MM.1S (cell line): ENCODE measurements around the gene PTP4A2.
"Not testable (repeated sequence)": the region's sequence is repeated elsewhere in the genome, so short reads cannot be mapped to it uniquely, and the experiment has no call there.

Experiments used
- EZH2 ChIP-seq: fragments of 300-600 bp; sonication (generic); optimal IDR thresholded peaks from 2 replicates; pipeline ENCODE3; 2017; ENCODE audit warnings: low read depth, mild to moderate bottlenecking, antibody characterized with exemption, low read length, mixed read lengths
- EZH2phosphoT487 ChIP-seq: fragments of 300-600 bp; sonication (generic); IDR thresholded peaks from 2 replicates; pipeline ENCODE4 v1.6.1; 2018; ENCODE audit warnings: antibody characterized with exemption, low read length
- TF ChIP-seq, protein P1 (sequence below): fragments of 300-600 bp; sonication (generic); IDR thresholded peaks from 2 replicates; pipeline ENCODE4 v1.5.1; 2016; ENCODE audit warnings: antibody characterized with exemption, low read length, mixed read lengths

GRCh38 chr1:31945677-31946076 is 7.5 kb upstream of the PTP4A2 start:
- TF ChIP-seq, protein P1, sequence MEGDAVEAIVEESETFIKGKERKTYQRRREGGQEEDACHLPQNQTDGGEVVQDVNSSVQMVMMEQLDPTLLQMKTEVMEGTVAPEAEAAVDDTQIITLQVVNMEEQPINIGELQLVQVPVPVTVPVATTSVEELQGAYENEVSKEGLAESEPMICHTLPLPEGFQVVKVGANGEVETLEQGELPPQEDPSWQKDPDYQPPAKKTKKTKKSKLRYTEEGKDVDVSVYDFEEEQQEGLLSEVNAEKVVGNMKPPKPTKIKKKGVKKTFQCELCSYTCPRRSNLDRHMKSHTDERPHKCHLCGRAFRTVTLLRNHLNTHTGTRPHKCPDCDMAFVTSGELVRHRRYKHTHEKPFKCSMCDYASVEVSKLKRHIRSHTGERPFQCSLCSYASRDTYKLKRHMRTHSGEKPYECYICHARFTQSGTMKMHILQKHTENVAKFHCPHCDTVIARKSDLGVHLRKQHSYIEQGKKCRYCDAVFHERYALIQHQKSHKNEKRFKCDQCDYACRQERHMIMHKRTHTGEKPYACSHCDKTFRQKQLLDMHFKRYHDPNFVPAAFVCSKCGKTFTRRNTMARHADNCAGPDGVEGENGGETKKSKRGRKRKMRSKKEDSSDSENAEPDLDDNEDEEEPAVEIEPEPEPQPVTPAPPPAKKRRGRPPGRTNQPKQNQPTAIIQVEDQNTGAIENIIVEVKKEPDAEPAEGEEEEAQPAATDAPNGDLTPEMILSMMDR: not testable (repeated sequence)
- not testable (repeated sequence) for TF ChIP-seq EZH2, EZH2phosphoT487
